Measurements from ENCODE around the gene PARVG. TPM values are rescaled to one million over a fixed set of nuclear protein-coding genes. Genes with fewer than 3 reads are reported as not detected.

Gene PARVG
- total and polyA plus RNA-seq, 3 experiments from 2014 or later = 56.0 to 94.4 (median 57.4) TPM

DNA sequence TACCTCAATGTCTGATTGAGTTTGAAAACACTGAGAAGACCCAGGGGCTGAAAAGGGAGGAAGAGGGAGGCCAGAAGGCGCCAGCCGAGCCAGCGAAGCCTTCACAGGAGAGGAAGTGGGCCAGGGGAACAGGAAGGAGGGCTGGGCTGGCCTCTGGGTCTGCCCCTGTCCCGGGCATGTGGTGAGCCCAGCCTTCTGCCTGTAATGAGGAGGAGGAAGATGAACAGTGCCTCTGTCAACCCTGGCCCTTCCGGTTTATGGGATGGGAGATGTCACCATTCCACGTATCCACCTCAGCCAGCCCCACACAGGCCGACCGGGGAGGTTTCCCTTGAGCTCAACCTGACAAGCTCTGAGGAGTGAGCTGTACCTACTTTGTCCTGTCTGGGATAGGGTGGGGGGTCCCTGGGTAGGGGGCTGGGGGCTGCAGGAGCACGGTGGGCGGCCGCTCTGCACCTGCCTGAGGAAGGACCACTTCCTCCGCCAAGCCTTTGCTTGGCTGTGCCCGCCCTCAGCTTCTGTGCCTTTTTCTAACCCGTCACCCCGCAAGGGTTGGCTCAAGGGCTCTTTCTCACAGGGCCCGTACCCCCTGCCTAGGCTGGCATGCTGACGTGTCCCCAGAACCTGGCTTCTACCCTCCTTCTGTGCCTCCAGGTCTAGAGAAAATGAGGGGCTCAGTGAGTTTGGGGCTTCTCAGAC lies 2.0 kb downstream of the PARVG start:
- CTCF ChIA-PET = interaction anchor here (1.1 to 1.6 kb wide), 2 partner anchors 101 to 189 kb away, joined by 4 to 5 read pairs; no protein-coding TSS in a partner anchor
- Mint-ChIP-seq H3K4me3 (peak overlapping the region; percentile 84 to 96 (median 90)), H3K27ac (peak overlapping the region; percentile 94 to 99 (median 98)), H3K4me1 (peaks cover 23 to 46% (median 24%) of the 10 kb centered on the region in 3 donors), H3K9me3 (no peaks in the 10 kb centered on the region), H3K36me3 (peaks cover 0 to 43% (median 4%) of the 10 kb centered on the region in 3 donors), H3K27me3 (no peaks in the 10 kb centered on the region)
- POLR2A ChIA-PET = no interaction called here
- no peaks in the 10 kb centered on the region for H3K27me3 ChIP-seq (ENCODE audit: insufficient read depth, low read length, poor library complexity, severe bottlenecking)
- peak overlapping the region; percentile 73 for H3K27ac ChIP-seq (ENCODE audit: low read depth, low read length)
- peak overlapping the region; percentile 61 for H3K4me3 ChIP-seq (ENCODE audit: low read length)
- H3K4me1 ChIP-seq (ENCODE audit: insufficient read depth, low read length) = peaks cover 24% of the 10 kb centered on the region
- DNase-seq = peak; percentile 21 to 72 (median 50)
- H3K9me3 ChIP-seq (ENCODE audit: low read length) = no peaks in the 10 kb centered on the region
- H3K36me3 ChIP-seq (ENCODE audit: insufficient read depth, low read length) = peaks cover 17% of the 10 kb centered on the region

DNA sequence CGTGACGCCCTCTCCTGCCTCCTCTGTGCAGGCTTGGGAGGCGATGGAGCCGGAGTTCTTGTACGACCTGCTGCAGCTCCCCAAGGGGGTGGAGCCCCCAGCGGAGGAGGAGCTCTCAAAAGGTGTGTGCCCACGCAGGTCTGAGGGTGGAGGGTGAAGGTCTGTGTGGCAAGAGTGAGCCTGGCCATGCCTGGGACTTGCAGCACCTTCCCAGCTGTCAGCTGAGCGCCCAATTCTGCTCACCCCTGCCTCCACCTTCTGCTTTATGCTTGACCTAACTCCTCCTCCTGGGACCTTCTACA lies 2.5 kb downstream of the PARVG start:
- Histone ChIP-seq H3K9me3 (ENCODE audit: low read length) (no peaks in the 10 kb centered on the region), H3K36me3 (ENCODE audit: insufficient read depth, low read length) (peaks cover 17% of the 10 kb centered on the region), H3K27me3 (ENCODE audit: insufficient read depth, low read length, poor library complexity, severe bottlenecking) (no peaks in the 10 kb centered on the region), H3K4me1 (ENCODE audit: insufficient read depth, low read length) (peaks cover 24% of the 10 kb centered on the region), H3K4me3 (ENCODE audit: low read length) (peak overlapping the region; percentile 61), H3K27ac (ENCODE audit: low read depth, low read length) (no peak overlapping the region)
- H3K36me3 Mint-ChIP-seq = peaks cover 0 to 43% (median 4%) of the 10 kb centered on the region in 3 donors
- ChIA-PET CTCF (no interaction called here), POLR2A (no interaction called here)
- no peaks in the 10 kb centered on the region for H3K9me3 Mint-ChIP-seq
- no peaks in the 10 kb centered on the region for H3K27me3 Mint-ChIP-seq
- DNase-seq = peak in 1 of 5 donors; percentile 46
- peak overlapping the region; percentile 91 to 99 (median 98) for H3K27ac Mint-ChIP-seq
- peak overlapping the region; percentile 85 to 96 (median 90) for H3K4me3 Mint-ChIP-seq
- peaks cover 23 to 46% (median 24%) of the 10 kb centered on the region in 3 donors for H3K4me1 Mint-ChIP-seq

DNA sequence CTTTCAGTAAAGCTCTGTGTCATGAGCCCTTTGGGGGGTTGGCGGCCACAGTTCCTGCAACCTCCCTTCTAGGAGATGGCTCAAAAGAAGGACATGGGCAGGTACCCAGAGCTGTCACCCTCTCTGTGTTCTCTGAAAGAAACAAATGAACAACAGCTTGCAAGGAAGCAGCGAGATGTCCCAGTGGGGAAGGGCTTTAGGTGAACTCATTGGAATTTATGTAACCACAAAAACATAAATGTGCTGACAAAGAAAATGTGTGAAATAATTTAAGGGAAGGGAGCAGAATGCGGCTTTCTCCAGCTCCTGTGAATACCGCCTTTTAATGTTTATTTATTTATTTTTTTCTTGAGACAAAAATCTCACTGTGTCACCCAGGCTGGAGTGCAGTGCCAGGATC lies 3.3 kb downstream of the PARVG start:
- ChIA-PET CTCF (no interaction called here), POLR2A (no interaction called here)
- Histone ChIP-seq H3K36me3 (ENCODE audit: insufficient read depth, low read length) (peaks cover 17% of the 10 kb centered on the region), H3K4me1 (ENCODE audit: insufficient read depth, low read length) (peaks cover 24% of the 10 kb centered on the region), H3K27me3 (ENCODE audit: insufficient read depth, low read length, poor library complexity, severe bottlenecking) (no peaks in the 10 kb centered on the region), H3K27ac (ENCODE audit: low read depth, low read length) (no peak overlapping the region), H3K4me3 (ENCODE audit: low read length) (no peak overlapping the region), H3K9me3 (ENCODE audit: low read length) (no peaks in the 10 kb centered on the region)
- Mint-ChIP-seq H3K9me3 (no peaks in the 10 kb centered on the region), H3K36me3 (peaks cover 0 to 45% (median 4%) of the 10 kb centered on the region in 3 donors), H3K4me3 (peak overlapping the region in 6 of 7 donors; percentile 23 to 96 (median 86)), H3K4me1 (peaks cover 23 to 46% (median 24%) of the 10 kb centered on the region in 3 donors), H3K27ac (peak overlapping the region in 5 of 8 donors; percentile 57 to 98 (median 94)), H3K27me3 (no peaks in the 10 kb centered on the region)
- no peak for DNase-seq

DNA sequence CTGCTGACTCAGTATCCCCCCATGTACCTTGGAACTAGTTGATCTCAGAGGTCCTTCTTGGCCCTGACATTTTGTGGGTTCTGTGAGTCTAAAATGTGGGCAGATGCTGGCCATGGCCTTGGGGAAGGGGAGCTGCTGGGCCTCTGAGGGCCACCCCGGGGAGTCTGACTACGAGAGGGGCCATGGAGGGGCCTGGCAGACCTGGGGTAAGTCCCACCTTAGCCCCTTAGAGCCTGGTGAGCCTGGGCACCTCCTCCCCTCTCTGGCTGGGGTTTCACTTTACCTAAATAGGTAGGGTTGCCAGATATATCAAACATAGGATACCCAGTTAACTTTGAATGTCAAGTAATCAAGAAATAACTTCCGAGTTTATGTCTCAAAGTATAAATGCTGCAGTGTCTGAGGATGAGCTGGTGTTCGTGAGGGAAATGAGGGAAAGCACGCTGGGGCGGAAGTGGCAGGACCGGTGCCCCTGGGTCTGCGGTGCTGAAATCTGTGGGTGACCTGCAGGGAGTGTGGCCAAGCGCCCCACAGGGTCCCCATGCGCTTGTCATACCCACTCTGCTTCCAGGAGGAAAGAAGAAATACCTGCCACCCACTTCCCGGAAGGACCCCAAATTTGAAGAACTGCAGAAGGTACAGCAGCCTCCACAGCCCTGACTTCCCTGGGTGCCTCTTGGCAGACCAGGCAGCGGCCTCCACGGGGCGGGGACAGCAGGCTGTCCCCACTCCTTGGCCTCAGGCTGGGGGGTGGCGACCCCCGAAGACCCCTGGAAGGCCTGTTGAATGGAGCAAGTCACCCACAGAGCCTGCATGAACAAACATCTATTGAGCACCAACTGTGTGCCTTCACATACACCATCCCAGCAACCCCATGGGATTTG lies 4.8 kb downstream of the PARVG start:
- no peak overlapping the region for H3K27ac ChIP-seq (ENCODE audit: low read depth, low read length)
- peak in 1 of 5 donors; percentile 27 for DNase-seq
- POLR2A ChIA-PET = no interaction called here

DNA sequence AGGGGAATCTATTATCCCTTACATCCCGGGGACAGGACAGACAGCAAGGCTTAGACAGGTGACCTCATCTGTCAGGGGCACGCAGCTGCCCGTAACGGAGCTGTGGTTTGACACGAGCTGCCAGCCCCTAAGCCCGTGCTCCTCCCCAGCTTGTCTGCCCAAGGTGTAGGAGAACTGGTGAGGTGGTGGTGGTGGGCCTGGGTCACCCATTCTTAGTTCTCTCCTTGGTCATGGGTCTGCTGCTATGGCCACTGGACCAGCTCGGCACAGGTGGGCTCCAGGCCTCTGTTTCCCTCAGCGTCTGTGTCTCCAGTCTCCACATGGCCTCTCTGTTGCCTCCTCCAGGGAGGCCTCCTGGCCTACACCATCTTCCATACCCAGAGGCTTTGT lies 5.4 kb downstream of the PARVG start:
- Mint-ChIP-seq H3K36me3 (peaks cover 0 to 43% (median 4%) of the 10 kb centered on the region in 3 donors), H3K9me3 (no peaks in the 10 kb centered on the region), H3K27ac (no peak overlapping the region), H3K4me1 (peaks cover 14 to 43% (median 17%) of the 10 kb centered on the region in 3 donors), H3K27me3 (no peaks in the 10 kb centered on the region), H3K4me3 (no peak overlapping the region)
- H3K36me3 ChIP-seq (ENCODE audit: insufficient read depth, low read length) = peaks cover 17% of the 10 kb centered on the region
- H3K27me3 ChIP-seq (ENCODE audit: insufficient read depth, low read length, poor library complexity, severe bottlenecking) = no peaks in the 10 kb centered on the region
- ChIA-PET POLR2A (no interaction called here), CTCF (no interaction called here)
- H3K4me1 ChIP-seq (ENCODE audit: insufficient read depth, low read length) = peaks cover 15% of the 10 kb centered on the region
- H3K27ac ChIP-seq (ENCODE audit: low read depth, low read length) = no peak overlapping the region
- peak in 1 of 5 donors; percentile 20 for DNase-seq
- H3K9me3 ChIP-seq (ENCODE audit: low read length) = no peaks in the 10 kb centered on the region
- no peak overlapping the region for H3K4me3 ChIP-seq (ENCODE audit: low read length)

More for the DNA sequence above, 4.8 kb downstream of the PARVG start:
- Mint-ChIP-seq H3K27me3 (no peaks in the 10 kb centered on the region), H3K27ac (peak overlapping the region in 6 of 8 donors; percentile 71 to 96 (median 80)), H3K36me3 (peaks cover 0 to 47% (median 4%) of the 10 kb centered on the region in 3 donors), H3K9me3 (no peaks in the 10 kb centered on the region), H3K4me3 (peak overlapping the region in 3 of 7 donors; percentile 29 to 68 (median 59)), H3K4me1 (peaks cover 20 to 46% (median 20%) of the 10 kb centered on the region in 3 donors)
- H3K4me1 ChIP-seq (ENCODE audit: insufficient read depth, low read length) = peaks cover 20% of the 10 kb centered on the region
- H3K9me3 ChIP-seq (ENCODE audit: low read length) = no peaks in the 10 kb centered on the region
- peaks cover 17% of the 10 kb centered on the region for H3K36me3 ChIP-seq (ENCODE audit: insufficient read depth, low read length)
- CTCF ChIA-PET = no interaction called here
- no peak overlapping the region for H3K4me3 ChIP-seq (ENCODE audit: low read length)
- no peaks in the 10 kb centered on the region for H3K27me3 ChIP-seq (ENCODE audit: insufficient read depth, low read length, poor library complexity, severe bottlenecking)

DNA sequence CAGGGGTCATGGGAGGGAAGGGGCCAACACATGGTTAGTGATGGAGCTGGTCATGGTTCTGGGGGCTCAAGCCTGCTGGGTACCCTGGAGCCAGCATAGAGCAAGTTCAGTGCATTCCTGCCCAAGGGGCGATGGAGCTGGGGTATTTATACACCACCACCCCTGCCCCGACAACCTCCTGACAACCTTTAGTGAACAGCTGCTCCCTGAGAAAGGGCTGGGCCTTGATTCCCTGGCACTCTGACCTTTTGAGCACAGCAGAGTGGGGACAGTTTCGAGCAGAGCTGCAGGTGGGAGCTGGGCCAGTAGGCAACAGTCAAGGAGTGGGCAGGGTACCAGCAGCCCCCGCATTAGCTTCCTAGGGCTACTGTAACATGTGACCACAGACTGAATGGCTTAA lies 6.0 kb downstream of the PARVG start:
- Histone ChIP-seq H3K36me3 (ENCODE audit: insufficient read depth, low read length) (peaks cover 17% of the 10 kb centered on the region), H3K4me3 (ENCODE audit: low read length) (no peak overlapping the region), H3K27ac (ENCODE audit: low read depth, low read length) (no peak overlapping the region), H3K9me3 (ENCODE audit: low read length) (no peaks in the 10 kb centered on the region), H3K4me1 (ENCODE audit: insufficient read depth, low read length) (peaks cover 20% of the 10 kb centered on the region), H3K27me3 (ENCODE audit: insufficient read depth, low read length, poor library complexity, severe bottlenecking) (no peaks in the 10 kb centered on the region)
- ChIA-PET POLR2A (no interaction called here), CTCF (no interaction called here)
- no peaks in the 10 kb centered on the region for H3K9me3 Mint-ChIP-seq
- H3K36me3 Mint-ChIP-seq = peaks cover 0 to 41% (median 4%) of the 10 kb centered on the region in 3 donors
- DNase-seq = no peak
- H3K4me3 Mint-ChIP-seq = no peak overlapping the region
- H3K4me1 Mint-ChIP-seq = peaks cover 16 to 47% (median 16%) of the 10 kb centered on the region in 3 donors
- no peaks in the 10 kb centered on the region for H3K27me3 Mint-ChIP-seq
- H3K27ac Mint-ChIP-seq = peak overlapping the region in 1 of 8 donors; percentile 68

DNA sequence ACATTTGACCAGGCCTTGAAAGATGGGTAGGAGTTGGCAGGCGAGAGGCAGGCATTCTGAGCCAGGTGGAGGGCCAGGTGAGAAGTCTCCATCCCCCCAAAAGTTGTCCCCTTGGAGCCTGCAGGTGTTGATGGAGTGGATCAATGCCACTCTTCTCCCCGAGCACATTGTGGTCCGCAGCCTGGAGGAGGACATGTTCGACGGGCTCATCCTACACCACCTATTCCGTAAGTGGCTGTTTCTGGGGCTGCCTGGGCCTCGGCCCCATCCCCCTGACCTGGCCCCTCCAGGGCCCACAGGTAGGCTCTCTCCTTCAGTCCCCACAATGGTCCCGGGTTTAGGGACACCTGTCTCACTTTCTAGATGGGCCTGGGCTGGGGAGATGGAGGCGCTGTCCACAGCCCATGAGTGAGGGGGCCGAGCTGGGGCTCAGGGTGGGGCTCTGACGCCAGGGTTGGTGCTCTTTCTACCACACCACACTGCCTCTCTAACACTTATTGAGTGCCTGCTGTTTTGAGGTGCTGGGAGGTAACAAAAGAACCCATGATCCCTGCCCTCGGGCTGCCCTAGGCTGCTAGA lies 7.0 kb downstream of the PARVG start:
- peak in 1 of 5 donors; percentile 33 for DNase-seq
- POLR2A ChIA-PET = no interaction called here

More for the DNA sequence above, 7.0 kb downstream of the PARVG start:
- Mint-ChIP-seq H3K27ac (peak overlapping the region in 1 of 8 donors; percentile 82), H3K4me1 (peaks cover 15 to 50% (median 18%) of the 10 kb centered on the region in 3 donors), H3K27me3 (no peaks in the 10 kb centered on the region), H3K9me3 (no peaks in the 10 kb centered on the region), H3K36me3 (peaks cover 0 to 35% (median 4%) of the 10 kb centered on the region in 3 donors), H3K4me3 (no peak overlapping the region)
- Histone ChIP-seq H3K27me3 (ENCODE audit: insufficient read depth, low read length, poor library complexity, severe bottlenecking) (no peaks in the 10 kb centered on the region), H3K4me3 (ENCODE audit: low read length) (no peak overlapping the region), H3K27ac (ENCODE audit: low read depth, low read length) (no peak overlapping the region), H3K4me1 (ENCODE audit: insufficient read depth, low read length) (peaks cover 28% of the 10 kb centered on the region), H3K9me3 (ENCODE audit: low read length) (no peaks in the 10 kb centered on the region), H3K36me3 (ENCODE audit: insufficient read depth, low read length) (peaks cover 17% of the 10 kb centered on the region)
- CTCF ChIA-PET = no interaction called here

All from CD8-positive, alpha-beta memory T cell (primary cell).